ENCODE results near the gene CDC73. TPM values are rescaled to one million over a fixed set of nuclear protein-coding genes. Genes with fewer than 3 reads are reported as not detected.
A peak's percentile ranks its signal among the peaks of the same experiment; 100 is the strongest.

Gene CDC73
- polyA plus RNA-seq, 1 donor (not counting 4 experiments of a cell fraction or from before 2014, with no cell fraction given) = 45.3 TPM

DNA sequence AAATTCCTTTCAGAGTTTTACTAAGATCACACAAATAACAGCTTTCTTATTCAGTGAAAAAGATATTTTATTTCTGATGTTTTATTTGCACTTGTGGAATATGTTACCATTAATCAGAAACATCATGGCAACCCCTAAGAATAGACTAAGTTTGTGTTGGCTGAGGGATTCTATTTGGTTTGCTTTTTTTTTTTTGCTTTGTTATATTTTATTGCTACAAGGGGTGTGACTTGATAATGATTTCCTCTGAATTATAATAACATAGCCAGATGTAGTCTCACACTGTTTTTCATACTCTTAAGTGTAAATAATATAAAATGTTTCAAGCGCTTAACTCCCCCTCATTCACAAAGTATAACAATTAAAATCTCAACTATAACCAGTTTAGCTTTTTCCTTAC lies 36.6 kb upstream of the CDC73 start:
- Histone ChIP-seq H3K79me2 (ENCODE audit: control insufficient read depth, insufficient read depth, low read length) (no peaks in the 10 kb centered on the region), H3K4me2 (ENCODE audit: control insufficient read depth, extremely low read depth, insufficient read depth, low read depth, low read length) (no peak overlapping the region), H4K20me1 (ENCODE audit: control insufficient read depth, extremely low read depth, insufficient read depth, low read length) (no peaks in the 10 kb centered on the region), H3K4me3 (ENCODE audit: control insufficient read depth in 2 of 3, extremely low read depth in 1 of 3, insufficient read depth in 2 of 3, low read depth in 1 of 3, low read length in 3 of 3) (no peak overlapping the region), H3K36me3 (ENCODE audit: control insufficient read depth in 2 of 2, extremely low read depth in 1 of 2, insufficient read depth in 2 of 2, low read length in 2 of 2) (peaks cover 0 to 9% of the 10 kb centered on the region in 2 experiments), H3K27ac (ENCODE audit: control insufficient read depth, insufficient read depth, low read length) (no peak overlapping the region), H3K9me1 (ENCODE audit: control insufficient read depth, extremely low read depth, insufficient read depth, low read length) (no peaks in the 10 kb centered on the region), H3K27me3 (ENCODE audit: control insufficient read depth, extremely low read depth, insufficient read depth, low read length) (no peaks in the 10 kb centered on the region), H3K9me3 (ENCODE audit: control insufficient read depth, low read depth, low read length) (no peaks in the 10 kb centered on the region), H2AFZ (ENCODE audit: control insufficient read depth, low read length) (no peak overlapping the region), H3K9ac (ENCODE audit: control insufficient read depth, extremely low read depth, insufficient read depth, low read length) (no peak overlapping the region), H3K4me1 (ENCODE audit: control insufficient read depth, extremely low read depth, insufficient read depth, low read length) (peaks cover 2% of the 10 kb centered on the region)
- no peak for DNase-seq (ENCODE audit: low read depth, low spot score)
- no peak for FAIRE-seq
- no peak for TF ChIP-seq CTCF (optimal IDR thresholded peaks at IDR 0.05 in 1 of 3, IDR thresholded peaks at IDR 0.05 in 1 of 3, conservative IDR thresholded peaks at IDR 0.05 in 1 of 3; ENCODE audit: extremely low read depth in 1 of 3, insufficient read depth in 2 of 3, low read length in 3 of 3)
- TF ChIP-seq EZH2 (IDR thresholded peaks at IDR 0.05; ENCODE audit: low read length) = no peak
- dilution Hi-C loops (cut with MboI; ENCODE audit: extremely low pct_ligation_motif_present, low sequenced_read_pairs) = no loop called here

GRCh38 chr1:193086342-193086741 lies 35.5 kb upstream of the CDC73 start:
- Histone ChIP-seq H3K4me1 (ENCODE audit: control insufficient read depth, extremely low read depth, insufficient read depth, low read length) (peaks cover 2% of the 10 kb centered on the region), H3K9ac (ENCODE audit: control insufficient read depth, extremely low read depth, insufficient read depth, low read length) (no peak overlapping the region), H3K9me3 (ENCODE audit: control insufficient read depth, low read depth, low read length) (no peaks in the 10 kb centered on the region), H3K4me3 (ENCODE audit: control insufficient read depth in 2 of 3, extremely low read depth in 1 of 3, insufficient read depth in 2 of 3, low read depth in 1 of 3, low read length in 3 of 3) (no peak overlapping the region), H3K79me2 (ENCODE audit: control insufficient read depth, insufficient read depth, low read length) (no peaks in the 10 kb centered on the region), H3K27ac (ENCODE audit: control insufficient read depth, insufficient read depth, low read length) (no peak overlapping the region), H2AFZ (ENCODE audit: control insufficient read depth, low read length) (no peak overlapping the region), H3K4me2 (ENCODE audit: control insufficient read depth, extremely low read depth, insufficient read depth, low read depth, low read length) (no peak overlapping the region), H3K36me3 (ENCODE audit: control insufficient read depth in 2 of 2, extremely low read depth in 1 of 2, insufficient read depth in 2 of 2, low read length in 2 of 2) (peaks cover 0 to 9% of the 10 kb centered on the region in 2 experiments), H4K20me1 (ENCODE audit: control insufficient read depth, extremely low read depth, insufficient read depth, low read length) (no peaks in the 10 kb centered on the region), H3K9me1 (ENCODE audit: control insufficient read depth, extremely low read depth, insufficient read depth, low read length) (no peaks in the 10 kb centered on the region), H3K27me3 (ENCODE audit: control insufficient read depth, extremely low read depth, insufficient read depth, low read length) (no peaks in the 10 kb centered on the region)
- TF ChIP-seq EZH2 (IDR thresholded peaks at IDR 0.05; ENCODE audit: low read length) (no peak), CTCF (optimal IDR thresholded peaks at IDR 0.05 in 1 of 3, IDR thresholded peaks at IDR 0.05 in 1 of 3, conservative IDR thresholded peaks at IDR 0.05 in 1 of 3; ENCODE audit: extremely low read depth in 1 of 3, insufficient read depth in 2 of 3, low read length in 3 of 3) (no peak)
- peak; percentile 5 for FAIRE-seq
- no peak for DNase-seq (ENCODE audit: low read depth, low spot score)
- dilution Hi-C loops (cut with MboI; ENCODE audit: extremely low pct_ligation_motif_present, low sequenced_read_pairs) = no loop called here

Data from keratinocyte (primary cell).